CD4-positive, alpha-beta T cell treated with Interleukin-15 for 4 hours (primary cell): ENCODE data around the gene ALAD.
A peak's percentile ranks its signal among the peaks of the same experiment; 100 is the strongest.
"Not testable (repeated sequence)": the region's sequence is repeated elsewhere in the genome, so short reads cannot be mapped to it uniquely, and the experiment has no call there.

Experiments
- DNase-seq: peaks from one replicate; pipeline ENCODE4 v3.0.0-alpha.2; 2020; ENCODE audit warnings: low spot score

The ALAD gene

DNA sequence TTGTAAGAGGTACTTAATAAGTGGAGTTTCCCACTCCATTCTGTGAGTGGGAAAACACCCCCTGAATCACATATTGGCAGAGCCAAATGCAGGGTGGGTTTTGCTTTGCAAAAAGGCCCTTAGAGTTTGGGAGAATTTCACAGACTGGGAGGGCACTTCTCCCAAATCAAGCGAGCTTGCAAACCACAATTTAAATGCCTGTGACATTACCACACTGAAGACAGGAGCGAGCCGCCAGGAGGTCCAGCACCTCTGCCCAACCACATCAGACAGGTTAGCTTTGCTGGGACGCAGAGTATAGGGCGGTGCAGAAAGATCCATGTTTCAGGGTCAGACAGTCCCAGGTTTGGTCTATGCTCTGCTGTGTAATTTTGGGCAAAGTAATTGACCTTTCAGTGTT lies 2.3 kb downstream of the ALAD start:
- DNase-seq: no peak

DNA sequence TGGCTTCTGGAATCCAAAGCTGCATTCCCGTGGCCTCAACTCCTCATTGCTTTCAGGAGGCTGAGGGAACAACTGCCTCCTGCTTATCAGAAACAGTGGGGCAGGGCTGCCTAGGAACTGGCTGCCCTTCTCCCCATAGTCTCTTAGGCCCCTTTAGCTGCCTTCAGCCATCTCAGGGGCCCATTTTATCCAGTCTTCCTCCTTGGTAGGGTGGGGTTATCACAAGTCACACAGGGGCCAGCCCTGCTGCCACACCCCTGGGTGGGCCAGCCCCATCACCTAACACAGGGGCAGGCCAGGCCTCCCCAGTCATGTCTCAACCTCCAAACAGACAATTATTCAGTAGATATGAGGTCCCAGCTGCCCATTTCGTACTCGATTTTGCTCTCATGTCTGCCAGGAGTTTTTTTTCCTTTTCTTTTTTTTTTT lies 3.9 kb downstream of the ALAD start:
- no peak for DNase-seq

DNA sequence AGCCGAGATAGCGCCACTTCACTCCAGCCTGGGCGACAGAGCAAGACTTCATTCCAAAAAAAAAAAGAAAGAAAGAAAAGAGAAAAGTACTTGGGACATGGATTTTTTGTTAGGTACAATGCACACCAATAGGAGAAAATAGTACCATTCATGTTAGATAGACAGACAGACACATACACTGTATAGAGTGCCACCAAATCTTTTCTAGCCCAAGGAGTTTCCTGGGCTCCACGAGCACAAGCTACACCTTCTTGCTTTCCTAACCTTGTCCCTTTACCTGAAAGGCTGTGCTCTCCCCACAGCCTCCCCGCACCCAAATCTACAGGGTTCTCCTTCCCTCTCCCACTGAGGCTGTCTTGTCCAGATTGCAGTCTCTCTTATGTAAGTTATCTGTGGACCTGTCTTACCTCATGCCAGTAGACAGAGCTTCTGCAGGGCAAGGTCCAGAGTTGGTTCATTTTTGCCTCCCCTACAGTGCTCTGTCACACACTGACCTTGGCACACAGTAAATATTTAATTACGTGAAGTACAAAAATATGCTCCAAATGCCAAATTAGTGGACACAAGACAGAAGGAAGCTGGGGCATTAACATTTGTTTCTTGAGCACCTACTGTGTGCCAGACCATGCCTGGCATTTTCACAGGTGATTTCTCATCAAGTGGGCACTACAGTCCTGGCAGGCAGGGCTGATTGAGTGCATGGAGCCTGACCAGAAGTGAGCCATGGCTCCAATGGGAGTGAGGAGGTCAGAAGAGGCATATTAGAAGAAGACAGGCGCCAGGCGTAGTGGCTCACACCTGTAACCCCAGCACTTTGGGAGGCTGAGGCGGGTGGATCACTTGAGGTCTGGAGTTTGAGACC lies 5.9 kb downstream of the ALAD start:
- no peak for DNase-seq

DNA sequence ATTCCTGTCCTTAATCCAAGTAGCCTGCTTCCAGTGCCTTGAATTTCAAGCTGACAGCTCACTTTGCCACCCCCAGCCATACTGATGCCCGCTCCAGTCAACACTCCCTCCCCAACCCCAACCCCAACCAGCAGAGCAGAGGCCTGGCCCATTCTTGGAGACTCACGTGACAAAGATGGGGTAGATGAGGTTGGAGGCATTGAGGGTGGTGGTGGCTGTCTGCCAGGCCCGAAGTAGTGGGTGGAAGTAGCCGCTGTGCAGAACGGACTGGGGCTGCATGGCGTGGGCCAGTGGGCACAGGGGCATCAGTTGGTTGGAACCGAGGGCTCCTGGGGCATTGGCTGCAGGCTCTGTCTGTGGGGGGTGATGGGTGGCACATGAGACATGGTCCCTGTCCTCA lies 7.8 kb downstream of the ALAD start:
- no peak for DNase-seq

DNA sequence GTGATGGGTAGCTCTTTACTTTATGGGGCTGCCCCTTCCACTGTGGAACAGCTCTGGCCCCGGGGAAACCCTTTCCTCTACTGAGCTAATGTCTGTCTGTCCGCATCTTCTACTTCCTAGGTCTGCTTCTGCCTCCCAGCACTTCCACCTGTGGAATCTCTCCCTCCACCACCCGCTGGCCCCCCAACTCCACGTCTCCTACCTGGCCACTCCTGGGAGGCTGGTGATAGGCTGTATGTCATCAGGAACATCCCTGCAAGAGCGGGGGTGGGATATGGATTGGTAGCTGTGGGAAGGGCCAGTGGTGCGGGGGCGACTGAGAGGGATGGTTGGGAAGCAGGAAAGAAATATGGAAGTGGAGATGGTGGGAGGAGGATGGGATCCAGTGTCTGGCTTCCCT lies 9.2 kb downstream of the ALAD start:
- no peak for DNase-seq

DNA sequence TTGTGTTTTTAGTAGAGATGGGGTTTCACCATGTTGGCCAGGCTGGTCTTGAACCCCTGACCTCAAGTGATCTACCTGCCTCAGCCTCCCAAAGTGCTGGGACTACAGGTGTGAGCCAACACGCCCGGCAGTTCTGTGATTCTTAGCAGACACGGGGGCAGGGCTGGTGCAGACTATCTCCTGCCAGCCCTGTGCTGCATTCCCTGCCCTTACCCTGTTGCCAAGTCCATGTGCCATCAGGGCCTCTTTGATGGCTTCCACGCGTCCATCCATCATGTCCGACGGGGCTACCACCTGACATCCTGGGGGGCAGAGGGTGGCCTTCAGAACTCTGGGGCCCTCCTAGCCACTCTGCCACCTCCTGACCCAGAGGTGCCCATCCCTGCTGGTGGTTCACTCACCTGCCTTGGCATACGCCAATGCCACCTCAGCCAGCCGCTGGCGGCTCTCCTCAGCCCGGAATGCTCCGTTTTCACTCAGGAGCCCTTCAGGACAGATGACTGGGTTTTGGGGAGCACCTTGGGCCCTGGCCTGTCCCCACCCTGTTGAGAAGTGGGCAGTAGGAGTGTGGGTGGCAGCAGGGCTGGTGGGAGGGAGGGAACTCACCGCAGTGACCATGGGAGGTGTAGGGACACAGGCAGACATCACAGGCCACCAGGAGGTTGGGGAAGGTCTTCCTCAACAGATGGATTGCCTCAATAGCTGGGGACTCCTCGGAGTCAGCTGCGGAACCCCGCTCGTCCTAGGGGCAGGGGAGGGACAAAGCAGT lies 10.7 kb downstream of the ALAD start:
- no peak for DNase-seq

DNA sequence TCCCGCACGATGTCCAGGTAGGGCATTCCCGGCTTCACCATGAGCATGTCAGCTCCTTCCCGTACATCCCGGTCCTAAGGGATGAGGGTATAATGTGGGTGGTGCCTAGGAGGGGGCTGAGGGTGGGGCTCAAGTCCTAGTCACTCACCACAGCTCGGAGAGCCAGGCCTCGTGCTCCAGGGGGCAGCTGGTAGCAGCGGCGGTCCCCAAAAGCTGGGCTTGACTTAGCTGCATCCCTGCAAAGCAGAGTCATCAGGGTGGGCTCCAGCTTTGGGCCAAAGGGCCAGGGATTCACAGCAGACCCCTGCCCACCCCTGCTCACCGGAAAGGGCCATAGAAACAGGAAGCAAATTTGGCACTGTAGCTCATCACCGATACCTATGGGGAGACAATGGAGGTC lies 11.6 kb downstream of the ALAD start:
- DNase-seq: no peak

DNA sequence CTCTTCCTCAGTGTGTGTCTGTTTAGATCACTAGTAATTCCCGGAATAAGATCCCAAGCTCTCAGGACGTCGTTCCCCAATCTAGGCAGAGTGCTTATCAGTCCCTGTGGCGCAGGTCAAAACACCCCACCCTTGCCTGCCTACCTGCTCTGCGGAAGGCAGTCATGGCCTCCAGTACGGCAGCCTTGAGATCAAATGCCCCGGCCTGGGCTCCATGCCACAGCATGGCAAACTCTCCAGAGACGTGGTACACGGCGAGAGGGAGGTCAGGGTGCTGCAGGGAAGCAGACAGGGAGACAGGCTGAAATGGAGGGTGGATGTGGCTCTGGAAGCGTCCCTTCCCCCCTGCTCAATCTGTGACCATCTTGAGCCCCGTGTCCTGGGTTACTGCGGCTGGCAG lies 12.3 kb downstream of the ALAD start:
- no peak for DNase-seq

DNA sequence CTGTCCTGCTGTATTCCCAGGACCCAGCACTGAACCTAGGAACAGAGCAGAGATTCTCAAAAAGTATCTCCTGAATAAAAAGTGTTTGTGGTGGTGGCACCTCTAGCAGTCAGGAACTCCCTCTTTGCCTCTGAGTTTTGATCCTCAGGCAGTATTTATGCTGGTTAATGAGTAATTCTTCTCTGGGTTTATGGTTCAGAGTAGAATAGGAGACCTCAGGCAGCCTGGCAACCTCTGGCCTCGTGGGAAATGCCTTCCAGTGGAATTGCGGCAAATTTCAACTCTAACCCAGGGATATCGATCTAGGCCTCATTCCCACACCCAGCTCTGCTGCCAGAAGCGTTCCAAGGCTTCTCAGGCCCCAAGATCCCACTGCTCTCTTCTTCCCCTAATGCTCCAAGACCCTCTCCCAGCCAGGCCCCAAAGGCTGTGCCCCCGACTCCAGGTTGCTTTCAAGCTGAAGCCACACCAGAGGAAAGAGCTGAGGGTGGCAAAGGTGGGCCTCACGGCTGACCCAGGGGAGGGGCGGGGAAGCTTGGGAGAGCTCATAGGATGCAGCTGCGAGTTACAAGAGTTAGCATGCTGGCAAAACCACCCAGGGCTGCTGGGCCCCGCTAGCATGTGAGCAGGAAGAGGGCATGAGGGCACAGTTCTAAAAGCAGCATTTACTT lies 13.4 kb downstream of the ALAD start:
- DNase-seq: no peak

DNA sequence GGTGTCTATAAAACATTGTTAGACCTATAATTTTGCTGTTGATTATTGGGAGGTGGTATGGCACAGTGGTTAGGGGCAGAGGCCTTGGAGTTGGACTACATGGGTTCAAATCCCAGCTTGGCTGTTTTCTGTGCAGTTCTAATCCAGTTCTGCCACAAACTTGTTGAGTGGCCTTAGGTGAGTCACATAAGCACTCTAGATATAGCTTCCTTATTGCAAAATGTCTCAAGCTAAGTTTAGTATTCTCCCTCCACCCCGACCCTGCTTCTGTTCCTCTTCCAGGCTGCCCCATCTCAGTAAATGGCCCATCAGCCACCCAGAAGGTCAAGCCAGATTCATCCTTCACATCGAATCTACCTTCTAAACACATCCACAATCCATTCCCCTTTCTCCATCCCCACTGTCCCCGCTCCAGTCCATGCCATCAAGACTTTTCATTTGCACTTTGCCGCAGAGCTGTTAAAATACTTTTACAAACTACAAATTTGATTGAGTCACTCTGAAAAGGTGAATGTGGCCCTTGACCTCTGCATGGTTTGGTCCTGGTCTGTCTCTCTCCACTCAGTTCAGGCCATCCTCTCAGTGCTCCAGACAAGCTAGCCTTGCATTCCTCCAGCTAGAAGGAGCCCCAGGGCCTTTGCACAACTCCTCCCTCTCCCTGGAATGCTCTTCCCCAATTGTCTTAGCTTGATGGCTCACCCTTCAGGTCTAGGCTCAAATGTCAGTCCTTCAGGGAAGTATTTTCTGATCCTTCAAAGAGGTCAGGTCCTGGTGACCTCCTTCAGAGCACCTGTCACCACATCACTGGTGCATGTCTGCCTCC lies 14.3 kb downstream of the ALAD start:
- DNase-seq: no peak

DNA sequence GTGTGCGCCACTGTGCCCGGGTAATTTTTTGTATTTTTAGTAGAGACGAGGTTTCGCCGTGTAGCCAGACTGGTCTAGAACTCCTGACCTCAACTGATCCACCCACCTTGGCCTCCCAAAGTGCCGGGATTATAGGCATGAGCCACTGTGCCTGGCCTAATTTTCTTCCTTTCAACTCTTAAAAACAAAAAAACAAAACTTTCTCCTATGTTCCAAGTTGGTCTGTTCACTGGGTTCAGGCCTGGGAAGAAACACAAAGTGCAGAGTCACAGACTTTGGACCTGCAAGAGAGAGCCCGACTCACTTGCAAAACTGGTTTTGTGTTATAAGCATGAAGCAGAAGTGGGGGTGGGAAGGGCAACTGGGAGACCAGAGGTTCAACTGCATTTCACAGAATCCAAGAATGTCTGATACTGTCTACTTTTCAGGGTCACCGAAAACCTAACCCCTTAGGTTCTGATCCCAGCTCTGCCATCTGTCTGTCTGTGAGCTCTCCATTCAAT lies 19.1 kb downstream of the ALAD start:
- no peak for DNase-seq

DNA sequence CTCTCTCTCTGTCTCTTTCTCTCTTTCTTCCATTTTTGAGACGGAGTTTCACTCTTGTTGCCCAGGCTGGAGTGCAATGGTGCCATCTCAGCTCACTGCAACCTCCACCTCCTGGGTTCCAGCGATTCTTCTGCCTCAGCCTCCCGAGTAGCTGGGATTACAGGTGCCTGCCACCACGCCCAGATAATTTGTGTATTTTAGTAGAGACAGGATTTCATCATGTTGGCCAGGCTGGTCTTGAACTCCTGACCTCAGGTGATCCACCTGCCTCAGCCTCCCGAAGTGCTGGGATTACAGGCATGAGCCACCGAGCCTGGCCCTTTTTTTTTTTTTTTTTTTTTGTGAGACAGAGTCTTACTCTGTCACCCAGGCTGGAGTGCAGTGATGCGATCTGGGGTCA lies 19.6 kb downstream of the ALAD start:
- not testable (repeated sequence) for DNase-seq

DNA sequence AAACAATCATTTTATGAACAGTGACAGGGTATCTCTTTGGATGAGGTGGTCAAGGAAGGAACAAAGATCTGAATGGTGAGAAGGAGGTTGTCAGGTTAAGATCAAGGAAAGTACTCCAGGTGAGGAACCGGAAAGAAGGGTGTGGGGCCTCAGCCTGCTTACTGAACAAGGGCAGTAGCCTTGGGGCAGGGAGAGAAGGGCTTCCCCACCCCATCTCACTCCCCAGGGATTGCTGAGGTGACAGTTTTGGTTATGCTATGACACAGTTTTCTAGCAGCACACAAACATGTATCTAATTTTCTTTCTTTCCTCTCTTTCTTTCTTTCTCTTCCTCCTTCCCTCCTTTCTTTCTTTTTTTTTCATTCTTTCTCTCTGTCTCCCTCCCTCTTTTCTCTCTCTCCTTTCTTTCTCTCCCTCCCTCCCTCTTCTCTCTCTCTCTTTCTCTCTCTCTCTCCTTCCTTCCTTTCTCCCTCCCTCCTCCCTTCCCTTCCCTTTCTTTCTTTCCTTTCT lies 20.2 kb downstream of the ALAD start:
- no peak for DNase-seq

DNA sequence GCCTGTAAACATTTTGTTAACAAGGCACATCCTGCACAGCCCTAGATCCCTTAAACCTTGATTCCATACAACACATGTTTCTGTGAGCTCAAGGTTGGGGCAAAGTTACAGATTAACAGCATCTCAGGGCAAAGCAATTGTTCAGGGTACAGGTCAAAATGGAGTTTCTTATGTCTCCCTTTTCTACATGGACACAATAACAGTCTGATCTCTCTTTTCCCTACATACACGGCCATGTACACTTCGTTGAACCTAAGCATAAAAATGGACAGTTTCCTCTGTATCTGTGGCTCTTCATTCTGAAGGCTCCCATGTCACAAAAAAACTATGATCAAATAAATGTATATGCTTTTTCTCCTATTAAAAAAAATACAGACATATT lies 21.3 kb downstream of the ALAD start:
- DNase-seq: not testable (repeated sequence)

DNA sequence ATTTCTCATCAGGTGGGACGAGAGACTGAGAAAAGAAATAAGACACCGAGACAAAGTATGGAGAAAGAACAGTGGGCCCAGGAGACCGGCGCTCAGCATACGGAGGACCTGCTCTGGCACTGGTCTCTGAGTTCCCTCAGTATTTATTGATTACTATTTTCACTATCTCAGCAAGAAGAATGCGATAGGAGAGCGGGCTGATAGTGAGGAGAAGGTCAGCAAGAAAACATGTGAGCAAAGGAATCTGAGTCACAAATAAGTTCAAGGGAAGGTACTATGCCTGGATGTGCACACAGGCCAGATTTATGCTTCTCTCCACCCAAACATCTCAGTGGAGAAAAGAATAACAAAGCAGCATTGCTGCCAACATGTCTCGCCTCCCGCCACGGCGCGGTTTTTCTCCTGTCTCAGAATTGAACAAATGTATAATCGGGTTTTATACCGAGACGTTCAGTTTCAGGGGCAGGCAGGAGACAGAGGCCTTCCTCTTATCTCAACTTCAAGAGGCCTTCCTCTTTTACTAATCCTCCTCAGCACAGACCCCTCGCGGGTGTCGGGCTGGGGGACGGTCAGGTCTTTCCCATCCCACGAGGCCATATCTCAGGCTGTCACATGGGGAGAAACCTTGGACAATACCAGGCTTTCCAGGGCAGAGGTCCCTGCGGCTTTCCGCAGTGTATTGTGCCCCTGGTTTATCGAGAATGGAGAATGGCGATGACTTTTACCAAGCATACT lies 21.8 kb downstream of the ALAD start:
- DNase-seq: not testable (repeated sequence)

DNA sequence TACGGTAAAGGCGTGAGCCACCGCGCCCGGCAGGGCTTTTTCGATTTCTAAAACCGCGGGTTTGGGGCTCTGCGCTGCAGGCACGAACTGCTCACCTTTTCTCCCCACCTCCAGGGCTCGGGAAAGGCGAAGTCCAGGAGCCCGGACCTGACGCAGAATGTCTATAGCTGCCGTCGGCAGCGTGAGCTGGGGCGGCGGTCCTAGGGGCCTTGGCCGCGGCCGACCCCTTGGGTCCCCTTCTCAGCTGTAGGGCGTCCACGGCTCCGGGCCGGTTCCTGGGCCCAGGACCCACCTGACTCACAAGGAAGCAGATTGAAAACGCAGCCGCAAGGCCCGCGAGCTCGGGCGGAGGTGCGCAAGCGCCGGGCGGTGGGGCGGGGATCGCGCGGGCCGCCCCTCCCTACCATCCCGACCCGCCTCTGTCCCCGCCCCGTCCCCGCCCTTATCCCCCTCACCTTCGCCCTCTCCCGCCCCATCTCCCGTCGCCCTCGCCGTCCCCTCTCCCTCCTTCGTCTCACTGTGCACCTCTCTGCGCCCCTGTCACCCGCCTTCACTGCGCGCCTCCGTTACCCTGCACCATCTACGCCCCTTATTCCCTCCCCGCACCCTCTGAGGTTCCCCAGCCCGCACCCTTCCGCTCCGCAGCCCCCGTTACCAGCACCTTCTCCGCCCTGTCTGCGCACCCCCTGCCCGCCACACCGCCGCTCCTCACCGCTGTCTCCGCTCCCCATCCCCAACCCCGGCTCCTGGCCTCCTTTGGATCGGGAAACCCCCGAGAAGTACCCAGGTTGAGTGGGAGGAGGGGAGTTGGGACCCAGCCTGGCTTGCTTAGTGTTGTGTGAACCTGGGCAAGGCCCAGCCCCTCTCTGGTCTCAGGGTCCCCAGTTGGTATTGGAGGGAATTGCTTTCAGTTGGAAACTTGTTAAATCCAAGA lies 24.2 kb downstream of the ALAD start, which contains the start of gene HDHD3:
TSS of gene HDHD3 (minus strand) at position 353 of the 934 bp plus-strand sequence. CDS start 2,632 bp downstream, outside the sequence.
- peak; percentile 84 for DNase-seq

DNA sequence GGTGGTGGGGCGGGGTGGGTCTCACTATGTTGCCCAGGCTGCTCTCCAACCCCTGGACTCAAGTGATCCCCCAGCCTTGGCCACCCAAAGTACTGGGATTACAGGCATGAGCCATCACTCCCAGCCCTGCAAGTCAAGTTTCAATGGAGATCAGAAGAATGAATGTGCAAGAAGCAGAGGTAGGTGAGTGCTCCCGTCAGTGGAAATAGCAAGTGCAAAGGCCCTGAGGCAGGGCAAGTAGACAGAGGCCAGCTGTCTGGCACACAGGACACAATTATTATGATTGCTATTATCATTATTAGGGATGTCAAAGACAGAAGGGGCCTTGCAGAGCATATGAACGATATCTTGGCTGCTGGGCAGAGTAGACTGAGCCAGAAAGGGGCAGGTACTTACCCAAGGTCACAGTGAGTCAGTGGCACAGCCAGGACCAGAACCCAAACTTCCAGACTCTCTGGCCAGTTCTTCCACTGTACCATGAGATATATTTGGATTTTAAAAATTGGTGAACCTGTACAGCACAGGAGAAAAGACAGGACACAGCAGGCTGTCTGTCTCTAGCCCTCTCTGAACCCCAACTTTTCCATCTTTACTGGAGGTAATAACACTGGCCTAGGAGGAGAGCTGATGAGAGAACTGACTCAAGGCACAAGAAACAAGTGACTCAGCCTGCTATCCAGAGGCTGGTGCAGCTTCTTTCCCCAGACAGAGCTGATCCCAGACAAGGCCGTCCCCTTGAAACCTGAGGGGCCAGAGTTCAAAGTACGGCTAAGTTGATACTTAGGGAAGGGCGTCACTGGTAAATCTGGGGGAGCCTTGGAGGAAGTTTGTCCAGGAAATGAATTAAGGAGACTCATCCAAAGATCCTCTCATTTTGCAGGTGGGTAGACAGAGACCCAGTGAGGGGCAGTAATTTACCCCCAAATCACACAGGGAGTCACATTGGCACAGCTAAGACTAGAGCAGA lies 25.7 kb downstream of the ALAD start:
- DNase-seq: no peak

DNA sequence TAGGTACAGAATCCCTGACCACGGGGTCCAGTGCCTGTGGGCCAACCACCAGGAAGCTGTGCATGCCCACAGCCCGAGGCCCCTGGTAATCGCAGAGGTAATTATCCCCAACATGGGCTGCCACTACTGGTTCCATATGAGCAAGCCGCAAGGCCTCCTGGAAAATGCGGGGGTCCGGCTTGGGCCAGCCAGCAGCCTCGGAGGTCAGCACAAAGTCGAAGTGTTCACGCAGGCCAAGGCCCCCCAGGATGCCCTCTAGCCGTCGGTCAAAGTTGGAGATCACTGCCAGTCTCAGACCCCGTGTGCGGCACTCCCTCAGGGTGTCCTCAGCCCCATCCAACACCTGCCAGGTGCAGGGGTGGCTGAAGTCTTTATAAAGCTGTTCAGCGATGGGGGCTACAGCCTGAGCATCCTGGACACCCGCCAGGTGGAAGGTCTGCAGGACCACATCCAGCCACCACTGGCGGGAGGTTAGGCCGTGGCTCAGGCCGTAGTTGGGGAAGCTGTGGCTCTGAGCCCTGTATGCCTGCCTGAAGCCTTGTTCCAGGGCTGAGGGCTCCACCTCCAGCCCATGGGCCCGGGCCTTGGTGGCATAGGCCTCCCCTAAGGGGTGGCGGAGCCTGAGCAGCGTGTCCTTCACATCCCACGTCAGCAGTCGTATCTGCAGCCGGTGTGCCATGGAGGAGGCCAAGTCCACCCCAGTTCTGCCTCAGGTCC lies 27.2 kb downstream of the ALAD start:
- DNase-seq: no peak
